Nephron (organoid): ENCODE results near the gene SH3GL1.

Source experiments
- H3K27ac Mint-ChIP-seq, 3 experiments: 2 replicates each; pipeline ENCODE4 v1.8.0; 2020; ENCODE audit warnings: mixed read lengths in 3 of 3, mild to moderate bottlenecking in 2 of 3, moderate library complexity in 1 of 3
- H3K27me3 Mint-ChIP-seq: 2 replicates; pipeline ENCODE4 v1.8.0; 2021; ENCODE audit warnings: low read depth, mild to moderate bottlenecking, moderate library complexity, mixed read lengths
- H3K36me3 Mint-ChIP-seq: 2 replicates; pipeline ENCODE4 v1.8.0; 2020; ENCODE audit warnings: low read depth, mixed read lengths
- H3K4me1 Mint-ChIP-seq: 2 replicates; pipeline ENCODE4 v1.8.0; 2020; ENCODE audit warnings: mixed read lengths
- H3K4me3 Mint-ChIP-seq, 3 experiments: 2 replicates each; pipeline ENCODE4 v1.8.0; 2020; ENCODE audit warnings: mild to moderate bottlenecking in 3 of 3, mixed read lengths in 3 of 3, moderate library complexity in 2 of 3
- H3K9me3 Mint-ChIP-seq: 2 replicates; pipeline ENCODE4 v1.8.0; 2020; ENCODE audit warnings: mixed read lengths
- TF ChIP-seq, protein P1 (sequence below), 3 experiments: fragments of 200-600 bp; sonication (generic); IDR thresholded peaks; one replicate each; pipeline ENCODE4 v1.5.0; 2021; ENCODE audit warnings: antibody characterized with exemption in 3 of 3; ENCODE audit not compliant: unreplicated experiment in 3 of 3

Gene SH3GL1

GRCh38 chr19:4324228-4324627, 76.1 kb downstream of the SH3GL1 start:
- Mint-ChIP-seq H3K36me3 (peaks cover 19% of the 10 kb centered on the region), H3K27me3 (peaks cover 13% of the 10 kb centered on the region), H3K27ac (no peak overlapping the region), H3K4me3 (no peak overlapping the region), H3K9me3 (peaks cover 21% of the 10 kb centered on the region), H3K4me1 (peaks cover 10% of the 10 kb centered on the region)
- TF ChIP-seq, protein P1, sequence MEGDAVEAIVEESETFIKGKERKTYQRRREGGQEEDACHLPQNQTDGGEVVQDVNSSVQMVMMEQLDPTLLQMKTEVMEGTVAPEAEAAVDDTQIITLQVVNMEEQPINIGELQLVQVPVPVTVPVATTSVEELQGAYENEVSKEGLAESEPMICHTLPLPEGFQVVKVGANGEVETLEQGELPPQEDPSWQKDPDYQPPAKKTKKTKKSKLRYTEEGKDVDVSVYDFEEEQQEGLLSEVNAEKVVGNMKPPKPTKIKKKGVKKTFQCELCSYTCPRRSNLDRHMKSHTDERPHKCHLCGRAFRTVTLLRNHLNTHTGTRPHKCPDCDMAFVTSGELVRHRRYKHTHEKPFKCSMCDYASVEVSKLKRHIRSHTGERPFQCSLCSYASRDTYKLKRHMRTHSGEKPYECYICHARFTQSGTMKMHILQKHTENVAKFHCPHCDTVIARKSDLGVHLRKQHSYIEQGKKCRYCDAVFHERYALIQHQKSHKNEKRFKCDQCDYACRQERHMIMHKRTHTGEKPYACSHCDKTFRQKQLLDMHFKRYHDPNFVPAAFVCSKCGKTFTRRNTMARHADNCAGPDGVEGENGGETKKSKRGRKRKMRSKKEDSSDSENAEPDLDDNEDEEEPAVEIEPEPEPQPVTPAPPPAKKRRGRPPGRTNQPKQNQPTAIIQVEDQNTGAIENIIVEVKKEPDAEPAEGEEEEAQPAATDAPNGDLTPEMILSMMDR (IDR thresholded peaks at IDR 0.05; ENCODE audit: unreplicated experiment in 3 of 3) = no peak

GRCh38 chr19:4323692-4324091, 76.7 kb downstream of the SH3GL1 start:
- H3K27ac Mint-ChIP-seq = no peak overlapping the region
- TF ChIP-seq, protein P1 (IDR thresholded peaks at IDR 0.05; ENCODE audit: unreplicated experiment in 3 of 3) = no peak
- H3K36me3 Mint-ChIP-seq = peaks cover 23% of the 10 kb centered on the region
- H3K27me3 Mint-ChIP-seq = peaks cover 13% of the 10 kb centered on the region
- H3K4me3 Mint-ChIP-seq = no peak overlapping the region
- H3K9me3 Mint-ChIP-seq = peaks cover 23% of the 10 kb centered on the region
- H3K4me1 Mint-ChIP-seq = peaks cover 10% of the 10 kb centered on the region

- peaks cover 10% of the 10 kb centered on the region for H3K4me1 Mint-ChIP-seq
- H3K4me3 Mint-ChIP-seq = no peak overlapping the region
- peaks cover 13% of the 10 kb centered on the region for H3K27me3 Mint-ChIP-seq
- H3K27ac Mint-ChIP-seq = no peak overlapping the region
- H3K36me3 Mint-ChIP-seq = peaks cover 29% of the 10 kb centered on the region
- H3K9me3 Mint-ChIP-seq = peaks cover 23% of the 10 kb centered on the region
- TF ChIP-seq, protein P1 (IDR thresholded peaks at IDR 0.05; ENCODE audit: unreplicated experiment in 3 of 3) = no peak
Observed at GRCh38 chr19:4322942-4323665, 77.2 kb downstream of the SH3GL1 start.

DNA sequence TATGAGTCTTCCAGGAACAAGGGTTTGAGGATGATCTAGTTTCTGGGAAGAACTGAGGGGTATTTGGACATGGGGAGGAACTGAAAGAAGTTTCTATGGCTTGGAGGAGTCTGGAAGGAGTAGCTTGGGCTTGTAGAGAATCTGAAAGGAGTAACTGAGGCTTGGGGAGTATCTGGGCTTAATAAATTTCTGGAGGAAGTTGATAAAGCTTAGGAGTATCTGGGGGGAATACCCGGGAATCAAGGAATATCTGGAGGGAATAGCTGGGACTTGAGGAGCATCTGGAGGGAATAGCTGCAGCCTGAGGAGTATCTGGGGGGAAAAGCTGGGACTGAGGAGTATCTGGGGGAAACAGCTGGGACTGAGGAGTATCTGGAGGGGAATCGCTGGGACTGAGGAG, 79.9 kb downstream of the SH3GL1 start:
- TF ChIP-seq, protein P1 (IDR thresholded peaks at IDR 0.05; ENCODE audit: unreplicated experiment in 3 of 3) = no peak
- no peaks in the 10 kb centered on the region for H3K27me3 Mint-ChIP-seq

GRCh38 chr19:4319067-4319718, 81.2 kb downstream of the SH3GL1 start:
- no peak overlapping the region for H3K27ac Mint-ChIP-seq
- no peaks in the 10 kb centered on the region for H3K4me1 Mint-ChIP-seq
- H3K9me3 Mint-ChIP-seq = peaks cover 23% of the 10 kb centered on the region
- TF ChIP-seq, protein P1 (IDR thresholded peaks at IDR 0.05; ENCODE audit: unreplicated experiment in 3 of 3) = no peak
- peaks cover 39% of the 10 kb centered on the region for H3K36me3 Mint-ChIP-seq
- no peaks in the 10 kb centered on the region for H3K27me3 Mint-ChIP-seq
- H3K4me3 Mint-ChIP-seq = no peak overlapping the region

More for the DNA sequence above, 79.9 kb downstream of the SH3GL1 start:
- no peaks in the 10 kb centered on the region for H3K4me1 Mint-ChIP-seq
- peaks cover 23% of the 10 kb centered on the region for H3K9me3 Mint-ChIP-seq
- H3K4me3 Mint-ChIP-seq = no peak overlapping the region
- H3K36me3 Mint-ChIP-seq = peaks cover 37% of the 10 kb centered on the region
- H3K27ac Mint-ChIP-seq = no peak overlapping the region
